DMS114 treated with DMSO at 0.1 percent for 48 hours (cell line): ENCODE results near the gene FGF14.

Experiments
- DNase-seq: peaks from one replicate; lab custom pipeline; 2025; ENCODE audit not compliant: unreplicated experiment; lab: John Stamatoyannopoulos, UW

The FGF14 gene

GRCh38 chr13:102311901-102312300 is 89.9 kb downstream of the FGF14 start:
- no peak for DNase-seq

DNA sequence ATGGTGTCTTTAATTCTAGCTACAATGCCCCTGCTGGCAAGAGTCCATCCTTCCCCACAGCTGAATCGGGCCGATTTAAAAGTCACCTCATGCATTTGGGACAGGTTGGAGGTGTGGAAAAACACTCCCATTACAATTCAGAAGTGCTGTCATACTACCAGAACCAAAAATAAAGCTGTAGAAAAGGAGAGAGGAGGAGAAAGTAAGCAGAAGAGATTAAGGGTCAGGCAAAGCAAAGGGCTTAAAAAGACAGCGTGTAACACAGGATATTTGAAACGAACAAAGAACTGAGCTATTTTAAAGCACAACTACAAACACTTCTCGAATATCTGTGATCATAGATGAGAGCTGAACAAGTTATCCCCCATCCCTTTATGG is 90.4 kb downstream of the FGF14 start:
- no peak for DNase-seq

DNA sequence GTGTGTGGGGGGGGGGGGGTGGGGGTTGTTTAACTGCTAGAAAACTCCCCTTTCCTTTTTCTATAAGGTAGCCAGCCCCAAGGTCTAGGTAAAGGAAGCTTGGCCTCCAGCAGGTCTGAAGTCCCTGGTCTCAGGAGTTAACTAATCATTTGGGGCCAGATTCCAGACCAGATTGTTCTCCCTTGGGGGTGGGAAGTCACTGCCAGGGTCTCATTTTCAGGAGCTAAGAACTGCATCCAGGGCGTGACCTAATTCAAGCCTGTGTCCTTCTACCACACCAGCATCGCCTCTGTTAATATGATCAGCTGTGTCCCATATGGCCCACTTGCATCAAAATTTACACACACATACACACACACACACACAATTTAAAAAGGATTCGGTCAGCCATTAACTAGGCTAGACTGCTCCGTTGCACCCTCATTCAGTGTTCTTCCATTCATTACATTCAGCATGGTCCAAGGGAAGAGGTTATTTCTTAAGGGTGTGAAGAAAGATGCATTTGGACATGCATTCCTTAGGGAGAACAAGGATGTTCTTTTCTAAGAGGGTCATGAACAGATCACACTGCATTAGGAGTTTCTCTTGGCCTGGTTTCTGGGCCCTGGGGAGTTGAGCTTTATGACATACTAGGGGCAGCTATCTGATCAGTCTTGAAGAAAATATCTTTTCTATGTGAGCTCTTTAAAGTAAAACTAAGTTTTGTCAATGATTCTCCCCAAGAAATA is 91.0 kb downstream of the FGF14 start:
- no peak for DNase-seq

GRCh38 chr13:102309110-102309509 is 92.7 kb downstream of the FGF14 start:
- DNase-seq: no peak

GRCh38 chr13:102302534-102302933 is 99.3 kb downstream of the FGF14 start:
- no peak for DNase-seq

DNA sequence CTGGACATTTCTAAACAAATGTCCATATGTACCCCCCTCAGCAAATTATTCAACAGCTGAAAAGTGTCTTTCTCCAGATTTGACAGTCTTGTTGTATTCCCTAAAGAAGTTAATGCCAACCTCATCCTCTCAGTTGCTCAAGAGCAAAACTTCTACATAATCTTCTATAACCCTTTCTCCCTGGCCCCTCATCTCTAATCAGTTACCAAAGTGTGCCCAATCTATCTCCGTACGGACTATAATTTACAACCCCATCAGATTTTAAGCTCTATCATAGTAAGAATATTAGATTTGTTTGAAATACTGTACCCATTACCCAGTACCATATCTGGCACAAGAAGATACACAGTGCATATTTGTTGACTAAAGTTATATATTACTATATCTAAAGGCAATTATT is 101.5 kb downstream of the FGF14 start:
- DNase-seq: no peak

- no peak for DNase-seq
Measured at GRCh38 chr13:102299366-102299765, 102.5 kb downstream of the FGF14 start.

GRCh38 chr13:102298051-102298450 is 103.8 kb downstream of the FGF14 start:
- no peak for DNase-seq

DNA sequence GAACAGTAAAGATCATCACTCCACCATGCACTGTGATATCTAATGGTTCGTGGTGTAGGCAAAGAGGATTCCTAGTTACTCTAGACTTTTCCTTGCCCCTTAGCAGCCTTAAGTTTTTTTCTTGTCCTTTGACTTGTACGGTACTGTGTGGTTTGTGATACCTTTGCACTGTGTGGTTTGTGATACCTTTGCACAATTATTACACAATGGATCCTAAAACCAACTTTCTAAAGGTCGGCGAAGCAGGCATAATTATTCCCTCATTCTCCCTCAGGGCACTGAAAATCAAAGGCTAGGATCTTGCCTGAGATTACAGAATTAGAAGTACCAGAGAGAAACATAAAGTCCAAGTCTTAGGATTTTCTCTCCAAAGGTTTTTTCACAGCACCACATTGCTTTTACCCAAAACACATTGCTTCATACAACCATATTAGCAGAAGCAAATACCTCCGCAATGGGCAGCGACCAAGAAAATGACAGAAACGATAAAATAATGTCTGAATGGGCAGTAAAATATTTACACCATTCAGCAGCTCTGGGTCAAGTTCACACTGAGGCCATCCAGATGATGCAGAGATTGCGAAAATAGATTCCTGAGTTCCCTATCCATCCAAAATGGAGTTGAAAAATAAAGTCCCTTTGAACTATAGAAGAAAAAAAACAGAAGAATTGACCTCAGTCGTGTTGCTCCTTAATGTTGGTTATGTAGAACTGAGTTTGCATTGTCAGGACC is 106.4 kb downstream of the FGF14 start:
- no peak for DNase-seq

DNA sequence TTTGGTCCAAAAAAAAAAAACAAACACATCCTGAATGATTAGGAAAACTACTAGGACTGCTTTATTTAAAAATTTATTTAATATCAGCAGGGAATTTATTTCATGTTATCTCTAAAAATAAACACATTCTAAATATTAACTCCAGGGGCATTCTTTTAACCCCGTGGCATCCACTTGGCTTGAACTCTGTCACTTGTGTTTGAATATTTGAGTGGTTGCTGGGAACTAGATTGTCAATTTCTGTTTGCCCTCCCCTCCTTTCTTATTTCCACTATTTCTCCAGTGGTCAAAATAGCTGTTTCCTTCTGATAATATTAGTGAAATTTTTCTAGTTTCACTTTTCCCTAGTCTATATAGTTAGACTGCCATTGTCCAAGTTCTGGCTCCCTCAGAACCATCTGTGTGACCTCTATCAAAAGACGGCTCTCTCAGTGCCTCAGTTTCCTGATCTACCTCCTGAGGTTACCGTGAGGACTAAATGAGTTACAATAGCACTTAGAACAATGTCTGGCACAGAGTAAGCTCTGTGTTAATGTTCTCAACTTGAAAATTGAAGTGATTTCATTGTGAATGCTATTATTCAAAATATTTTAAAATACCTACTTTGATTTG is 107.3 kb downstream of the FGF14 start:
- DNase-seq: no peak

DNA sequence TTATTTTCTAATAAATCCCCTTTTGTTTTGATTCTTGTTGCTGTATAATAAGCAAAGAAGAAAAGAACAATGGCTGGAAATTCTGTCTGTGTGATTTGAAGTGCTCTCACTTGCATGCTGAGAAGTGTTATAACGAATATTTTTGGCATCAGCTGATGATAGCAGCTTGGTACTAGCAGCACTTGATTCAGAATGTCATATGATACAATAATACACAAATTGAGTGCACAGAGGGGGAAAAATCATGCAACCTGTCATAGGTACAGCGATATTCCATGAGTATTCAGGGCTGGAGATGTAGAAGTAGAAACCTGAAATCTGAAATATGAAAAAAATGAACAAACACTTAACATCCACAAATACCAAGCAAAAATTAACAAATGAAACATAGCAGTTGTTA is 108.1 kb downstream of the FGF14 start:
- no peak for DNase-seq

GRCh38 chr13:102291587-102292218 is 110.1 kb downstream of the FGF14 start:
- no peak for DNase-seq

DNA sequence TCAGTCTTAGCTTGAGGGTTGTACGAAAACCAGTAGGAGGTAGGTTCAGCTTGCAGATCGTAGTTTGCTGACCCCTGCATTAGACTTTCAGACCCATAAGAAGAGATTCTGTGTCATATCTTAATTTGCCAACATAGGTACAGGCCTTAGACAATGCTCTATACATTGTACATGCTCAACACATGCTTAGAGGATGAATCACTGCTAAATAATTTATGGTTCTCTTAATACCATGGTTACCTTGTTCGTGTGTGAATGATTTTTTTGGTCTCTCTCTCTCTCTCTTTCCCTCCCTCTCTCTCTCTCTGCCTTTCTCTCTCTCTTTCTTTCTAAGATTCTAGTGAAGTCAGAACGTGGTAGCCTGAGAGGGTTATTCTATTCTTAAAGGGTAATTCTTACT is 112.2 kb downstream of the FGF14 start:
- DNase-seq: no peak

GRCh38 chr13:102286326-102286725 is 115.5 kb downstream of the FGF14 start:
- no peak for DNase-seq

DNA sequence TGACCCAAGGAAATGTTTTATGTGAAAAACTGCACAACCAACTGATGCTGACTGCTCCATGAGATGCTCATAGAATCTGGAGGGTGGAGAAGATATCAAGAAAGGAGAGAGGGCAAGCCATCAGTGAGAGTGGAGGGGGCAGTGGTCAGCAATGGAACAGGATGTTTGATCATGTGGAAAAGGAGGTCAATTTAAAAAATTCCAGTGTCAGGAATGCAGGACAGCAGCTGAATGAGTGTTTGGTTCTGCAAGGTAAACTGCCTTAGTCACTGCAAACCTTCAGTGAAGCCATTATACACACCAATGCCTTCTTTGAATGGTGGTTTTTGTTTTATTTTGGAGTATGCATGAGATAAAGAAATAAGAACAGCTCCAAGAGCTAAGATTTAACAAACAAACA is 121.5 kb downstream of the FGF14 start:
- DNase-seq: no peak

GRCh38 chr13:102277286-102277685 is 124.6 kb downstream of the FGF14 start:
- no peak for DNase-seq

DNA sequence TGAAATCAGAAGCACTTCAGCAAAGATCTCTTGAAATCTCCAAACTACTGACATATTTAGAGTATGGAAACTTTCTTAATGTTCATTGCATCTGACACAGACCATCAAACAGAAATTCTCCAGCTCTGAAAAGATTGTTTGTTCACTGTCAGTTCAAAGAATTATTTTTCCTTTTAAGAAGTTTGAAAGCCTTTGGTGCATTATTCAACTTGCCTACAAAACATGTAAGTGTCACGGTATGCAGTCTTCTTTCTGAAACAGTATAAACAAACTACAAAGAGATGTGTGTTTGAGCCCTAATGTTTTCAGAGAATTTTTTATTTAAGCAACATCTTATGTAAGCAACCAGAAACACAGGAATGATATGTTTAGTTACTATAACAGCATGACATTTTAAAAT is 125.4 kb downstream of the FGF14 start:
- no peak for DNase-seq

- no peak for DNase-seq
Measured at GRCh38 chr13:102275969-102276368, 125.9 kb downstream of the FGF14 start.

DNA sequence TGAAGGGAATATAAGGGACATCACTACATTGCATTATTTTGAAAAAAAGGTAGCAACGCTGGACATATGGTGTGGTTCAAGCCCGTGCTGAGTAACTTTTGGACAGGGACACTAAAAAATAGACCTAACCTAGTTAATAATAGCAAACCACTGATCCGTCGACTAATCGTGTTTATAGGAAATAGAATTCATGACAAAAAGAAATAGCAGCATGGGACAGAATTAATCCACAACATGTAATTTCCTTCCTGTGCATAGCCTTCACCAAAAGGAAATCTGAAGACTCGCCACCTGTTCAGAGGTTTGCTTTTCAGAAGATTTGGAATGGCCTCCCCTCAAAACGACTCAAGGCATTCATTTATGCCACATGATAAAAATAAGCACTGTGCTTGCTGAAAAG is 128.7 kb downstream of the FGF14 start:
- no peak for DNase-seq

DNA sequence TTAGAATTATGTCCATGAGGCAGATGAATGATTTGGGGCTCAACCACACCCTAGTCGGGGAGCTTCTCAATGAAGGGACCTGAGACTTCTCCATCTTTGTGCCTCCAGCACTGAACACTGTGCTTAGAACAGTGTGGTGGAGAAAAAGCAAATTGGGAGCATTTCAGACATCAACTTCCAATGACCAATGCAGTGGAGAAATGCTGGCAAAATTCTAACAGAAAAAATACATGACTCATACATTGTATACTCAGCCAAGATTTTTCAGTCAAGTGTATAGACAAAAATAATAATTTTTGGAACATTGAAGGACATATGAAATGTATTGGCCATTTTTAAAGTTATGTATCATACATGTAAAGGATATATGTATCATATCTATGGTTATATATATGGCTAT is 134.7 kb downstream of the FGF14 start:
- no peak for DNase-seq

GRCh38 chr13:102261809-102262208 is 140.0 kb downstream of the FGF14 start:
- no peak for DNase-seq

DNA sequence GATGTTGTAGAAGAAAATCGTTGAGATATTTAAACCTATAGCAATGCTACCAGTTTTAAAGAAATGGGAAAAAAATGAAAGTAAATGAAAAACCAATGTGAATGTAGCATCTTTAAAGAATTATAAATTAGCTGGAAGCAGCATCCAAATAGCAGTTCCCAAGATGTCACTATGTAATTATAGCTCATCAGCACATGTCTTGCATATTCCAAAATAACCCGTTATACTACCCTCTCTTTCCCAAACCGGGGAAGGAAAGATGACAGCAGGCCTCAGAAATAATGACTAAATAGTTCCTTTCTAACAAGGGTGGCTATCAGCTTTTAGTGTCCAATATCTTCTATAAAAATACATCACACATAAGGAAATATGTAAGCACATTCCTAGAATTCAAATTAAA is 140.5 kb downstream of the FGF14 start:
- no peak for DNase-seq
